ENCODE results near the gene SRCAP. TPM values are rescaled to one million over a fixed set of nuclear protein-coding genes. Genes with fewer than 3 reads are reported as not detected.

SRCAP gene
- total RNA-seq, 2 experiments from 2014 or later: 86.3 to 93.3 TPM

DNA sequence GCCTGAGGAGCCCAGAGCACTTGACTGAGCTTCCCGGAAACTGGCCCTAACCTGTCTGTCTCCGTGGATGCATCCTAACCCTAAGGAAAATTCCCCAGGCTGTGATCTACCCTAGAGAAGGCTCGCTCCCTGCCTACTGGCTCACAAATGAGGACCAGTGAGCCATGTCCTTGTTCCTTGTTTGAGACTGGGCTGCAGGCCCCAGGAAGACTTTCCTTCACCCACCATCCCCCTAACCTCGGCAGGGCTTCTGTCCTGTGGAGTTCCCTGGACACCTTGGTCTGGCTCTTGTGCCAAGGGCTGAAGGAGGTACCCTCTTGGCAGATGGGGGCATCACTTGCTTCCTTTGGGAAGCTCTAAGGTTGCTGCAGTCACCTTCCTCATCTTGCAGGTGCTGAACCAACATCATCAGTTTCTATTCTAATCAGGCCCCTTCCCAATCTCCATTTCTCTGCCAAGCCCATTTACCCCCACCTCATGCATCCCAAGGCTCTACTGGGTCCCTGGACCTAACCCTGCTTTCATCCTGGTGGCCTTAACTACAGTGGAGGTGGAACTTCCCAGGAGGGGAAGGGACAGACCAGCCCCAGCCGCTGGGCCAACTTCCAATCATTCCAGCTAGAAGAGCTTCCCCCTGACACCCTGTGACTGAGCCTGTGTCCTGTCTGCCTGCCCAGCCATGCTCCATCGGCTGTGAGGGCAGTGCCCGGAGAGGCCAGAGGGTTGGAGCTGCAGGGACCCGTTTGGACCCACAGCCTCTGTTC, 75.6 kb downstream of the SRCAP start:
- ATAC-seq: no peak
- DNase-seq: no peak
- H3K9me3 Mint-ChIP-seq (ENCODE audit: low read depth): no peaks in the 10 kb centered on the region
- H3K27me3 Mint-ChIP-seq: no peaks in the 10 kb centered on the region
- H3K36me3 Mint-ChIP-seq: peaks cover 14% of the 10 kb centered on the region
- CTCF ChIA-PET: interaction anchor here (0.9 to 2.1 kb wide), 5 partner anchors 11 to 168 kb away, joined by 3 to 7 read pairs (median 4); no protein-coding TSS in a partner anchor
- peaks cover 24% of the 10 kb centered on the region for H3K4me1 Mint-ChIP-seq
- H3K4me3 Mint-ChIP-seq: peak overlapping the region; percentile 84
- H3K27ac Mint-ChIP-seq: peak overlapping the region; percentile 89

DNA sequence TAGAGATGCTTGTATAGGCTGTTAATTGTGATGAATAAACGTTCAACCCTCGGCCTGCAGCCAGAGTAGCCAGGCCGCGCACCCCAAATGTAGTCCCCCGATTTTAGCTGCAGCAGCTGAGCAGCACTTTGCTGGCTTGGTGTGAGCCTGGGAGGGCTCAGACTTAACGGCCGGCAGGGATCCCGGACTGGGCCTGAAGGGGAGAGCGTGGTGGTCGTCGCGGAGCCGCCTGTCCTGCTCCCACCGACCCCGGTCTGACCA, 76.1 kb downstream of the SRCAP start:
- peaks cover 24% of the 10 kb centered on the region for H3K4me1 Mint-ChIP-seq
- no peak for ATAC-seq
- no peaks in the 10 kb centered on the region for H3K27me3 Mint-ChIP-seq
- no peak for DNase-seq
- H3K36me3 Mint-ChIP-seq: peaks cover 12% of the 10 kb centered on the region
- peak overlapping the region; percentile 84 for H3K4me3 Mint-ChIP-seq
- H3K9me3 Mint-ChIP-seq (ENCODE audit: low read depth): no peaks in the 10 kb centered on the region
- peak overlapping the region; percentile 89 for H3K27ac Mint-ChIP-seq
- CTCF ChIA-PET: interaction anchor here (0.9 to 2.1 kb wide), 5 partner anchors 11 to 167 kb away, joined by 3 to 7 read pairs (median 4); no protein-coding TSS in a partner anchor

DNA sequence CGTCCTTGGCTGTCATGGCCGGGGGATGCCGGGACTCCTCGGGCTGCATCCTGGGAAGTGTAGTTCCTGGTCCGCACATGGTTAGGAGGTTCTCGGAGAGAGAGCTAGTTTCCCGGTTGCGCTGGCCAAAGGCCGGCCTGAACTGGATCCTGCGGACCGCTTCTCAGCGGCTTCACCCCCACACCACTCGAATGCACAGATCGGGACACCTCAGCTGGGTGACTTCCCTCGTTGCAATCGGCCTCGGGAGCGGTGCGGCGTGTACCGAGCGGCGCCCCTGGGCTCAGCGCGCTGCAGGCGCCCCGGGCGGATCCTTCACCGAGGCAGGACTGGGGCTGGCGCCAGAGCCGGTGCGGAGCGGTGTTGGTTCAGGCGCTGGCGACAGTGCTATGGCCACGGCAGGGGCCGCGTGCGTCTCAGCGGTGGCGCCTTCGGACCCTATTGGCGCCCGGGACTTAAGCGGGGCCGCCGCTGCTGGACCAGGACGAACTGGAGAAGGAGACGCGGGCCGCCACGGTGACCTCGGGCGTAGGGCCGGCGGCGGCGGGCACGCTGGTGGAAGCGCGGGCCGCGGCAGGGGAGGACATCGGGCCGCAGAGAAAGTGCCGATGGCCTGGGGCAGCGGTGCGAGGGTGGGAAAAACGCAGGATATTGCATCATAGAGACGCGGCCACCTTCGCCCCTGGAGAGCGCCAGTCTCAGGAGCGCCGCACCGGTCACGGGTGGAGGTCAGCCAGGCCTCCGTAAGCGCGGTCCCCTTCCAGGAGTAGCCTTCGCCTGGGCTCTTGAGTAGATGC, 76.6 kb downstream of the SRCAP start:
- ATAC-seq (peak; percentile 81), DNase-seq (peak; percentile 78)
- Mint-ChIP-seq H3K27ac (peak overlapping the region; percentile 89), H3K4me3 (peak overlapping the region; percentile 84), H3K9me3 (ENCODE audit: low read depth) (no peaks in the 10 kb centered on the region), H3K27me3 (no peaks in the 10 kb centered on the region), H3K36me3 (peaks cover 9% of the 10 kb centered on the region), H3K4me1 (peaks cover 24% of the 10 kb centered on the region)
- CTCF ChIA-PET: interaction anchor here (0.7 to 2.1 kb wide), 6 partner anchors 10 to 167 kb away, joined by 3 to 7 read pairs (median 4); no protein-coding TSS in a partner anchor

DNA sequence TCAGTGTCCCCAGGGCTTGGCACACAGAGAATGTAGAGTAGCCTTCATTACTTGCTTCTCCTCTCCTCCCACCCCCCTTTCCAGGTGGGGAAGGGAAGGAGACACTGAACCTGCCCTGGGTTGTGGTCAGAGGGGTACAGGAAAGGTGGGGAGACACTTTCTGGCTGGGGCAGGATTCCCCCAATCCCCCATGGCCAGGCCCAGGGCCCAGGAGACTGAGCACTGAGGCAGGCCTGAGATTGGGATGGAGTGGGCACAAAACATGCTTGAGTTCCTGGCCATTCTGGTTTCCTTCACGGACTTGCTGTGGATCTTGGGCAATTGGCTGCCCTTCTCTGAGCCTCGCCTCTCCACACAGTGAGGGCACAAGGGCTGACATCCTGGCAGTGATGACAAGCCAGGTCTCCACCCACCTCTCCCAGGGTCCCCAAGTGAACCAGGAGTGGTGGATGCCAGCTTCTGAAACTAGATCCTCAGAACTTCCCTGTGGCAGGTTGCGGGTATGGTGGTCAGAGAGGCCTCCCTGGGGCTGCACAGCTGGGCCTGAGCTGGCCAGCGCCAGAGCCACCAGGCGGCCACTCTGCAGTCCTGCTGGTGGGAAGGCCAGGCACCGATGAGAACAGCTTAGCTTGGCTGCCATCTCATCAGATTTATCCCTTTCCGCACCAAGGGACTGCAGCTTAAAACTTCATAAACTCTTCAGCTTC, 78.8 kb downstream of the SRCAP start:
- H3K4me3 Mint-ChIP-seq: no peak overlapping the region
- no peaks in the 10 kb centered on the region for H3K27me3 Mint-ChIP-seq
- CTCF ChIA-PET: interaction anchor here (0.9 to 2.4 kb wide), 3 partner anchors 20 to 164 kb away, joined by 3 to 7 read pairs (median 4); no protein-coding TSS in a partner anchor
- peaks cover 20% of the 10 kb centered on the region for H3K4me1 Mint-ChIP-seq
- no peaks in the 10 kb centered on the region for H3K9me3 Mint-ChIP-seq (ENCODE audit: low read depth)
- DNase-seq: no peak
- H3K36me3 Mint-ChIP-seq: peaks cover under 1% of the 10 kb centered on the region
- H3K27ac Mint-ChIP-seq: no peak overlapping the region
- no peak for ATAC-seq

DNA sequence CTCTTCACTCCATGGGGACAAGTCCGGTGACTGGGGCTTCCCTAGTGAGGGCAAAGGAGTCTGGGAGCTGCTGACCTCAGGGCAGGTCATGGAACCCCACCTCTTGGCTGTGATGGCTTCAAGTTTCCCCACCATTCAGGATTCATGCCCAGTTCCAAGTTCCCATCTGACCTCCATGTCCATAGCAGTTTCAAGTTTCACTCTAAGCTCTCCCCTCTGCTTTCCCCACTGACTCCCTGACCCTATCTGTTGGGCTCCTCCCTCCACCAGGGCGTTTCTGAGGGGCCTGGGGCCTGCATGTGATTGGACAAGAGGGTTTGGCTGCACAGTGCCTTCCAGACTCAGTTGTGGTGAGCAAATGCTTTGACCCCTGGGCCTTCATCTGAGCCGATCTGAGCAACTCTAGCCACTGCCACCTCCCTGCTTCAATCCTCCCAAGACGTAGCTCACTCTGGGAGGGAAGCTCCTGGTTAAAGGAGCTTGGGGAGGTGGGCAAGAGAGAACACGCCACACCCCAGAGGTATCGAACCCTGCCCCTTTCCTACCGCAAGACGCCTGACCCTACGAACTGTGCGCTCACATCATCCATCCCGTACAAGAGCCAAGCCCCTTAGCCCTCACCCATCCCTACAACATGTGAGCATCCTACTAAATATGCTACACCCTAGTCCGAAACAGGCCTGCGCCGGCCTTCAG, 79.7 kb downstream of the SRCAP start:
- no peak overlapping the region for H3K4me3 Mint-ChIP-seq
- no peaks in the 10 kb centered on the region for H3K9me3 Mint-ChIP-seq (ENCODE audit: low read depth)
- CTCF ChIA-PET: interaction anchor here (1.0 to 2.4 kb wide), 2 partner anchors 34 to 163 kb away, joined by 3 to 7 read pairs; no protein-coding TSS in a partner anchor
- H3K36me3 Mint-ChIP-seq: no peaks in the 10 kb centered on the region
- H3K4me1 Mint-ChIP-seq: peaks cover 20% of the 10 kb centered on the region
- ATAC-seq (no peak), DNase-seq (no peak)
- H3K27me3 Mint-ChIP-seq: no peaks in the 10 kb centered on the region
- H3K27ac Mint-ChIP-seq: no peak overlapping the region

DNA sequence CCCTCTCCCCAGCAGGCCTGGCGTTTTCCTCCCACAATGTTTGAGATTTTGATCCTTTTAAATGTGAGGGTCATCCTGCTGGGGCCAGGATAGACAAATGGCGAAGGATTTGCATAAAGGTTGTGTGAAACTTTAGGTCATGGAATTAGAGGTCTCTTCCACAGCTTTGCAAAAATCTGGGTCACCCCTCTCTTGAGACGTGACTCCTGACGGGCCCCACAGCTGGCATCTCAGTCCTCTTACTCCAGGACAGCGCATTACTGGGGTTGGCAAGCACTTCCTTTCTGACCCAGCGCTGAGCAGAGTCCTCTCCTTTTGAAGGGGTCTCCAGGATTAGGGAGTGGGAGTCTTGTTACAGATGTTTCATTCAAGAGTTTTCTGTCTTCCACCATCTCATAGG, 80.6 kb downstream of the SRCAP start:
- CTCF ChIA-PET: no interaction called here
- Mint-ChIP-seq H3K9me3 (ENCODE audit: low read depth) (no peaks in the 10 kb centered on the region), H3K36me3 (no peaks in the 10 kb centered on the region), H3K27me3 (no peaks in the 10 kb centered on the region), H3K4me3 (no peak overlapping the region), H3K4me1 (peaks cover 18% of the 10 kb centered on the region), H3K27ac (no peak overlapping the region)
- ATAC-seq (no peak), DNase-seq (no peak)

DNA sequence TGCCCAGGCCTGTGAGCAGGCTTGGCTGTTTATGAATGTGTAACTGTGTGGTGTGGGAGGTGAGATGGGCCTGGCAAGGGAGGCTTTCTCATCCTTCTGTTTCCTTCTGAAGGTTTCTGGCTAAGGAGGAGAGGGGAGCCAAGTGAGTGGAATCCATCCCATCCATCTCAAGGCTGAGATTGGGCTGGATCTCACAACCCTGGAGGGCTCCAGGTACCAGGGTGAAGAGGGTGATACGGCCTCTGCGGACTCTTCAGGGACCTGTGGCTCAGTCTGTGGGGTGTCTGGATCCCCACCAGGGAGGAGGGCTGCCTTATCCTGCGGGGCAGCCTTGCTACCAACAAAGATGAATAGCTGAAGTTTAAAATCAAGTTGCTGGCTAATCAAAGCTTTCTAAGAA, 81.0 kb downstream of the SRCAP start:
- no peaks in the 10 kb centered on the region for H3K27me3 Mint-ChIP-seq
- no peak overlapping the region for H3K27ac Mint-ChIP-seq
- H3K4me3 Mint-ChIP-seq: no peak overlapping the region
- H3K36me3 Mint-ChIP-seq: no peaks in the 10 kb centered on the region
- CTCF ChIA-PET: interaction anchor here (0.6 to 1.4 kb wide), 2 partner anchors 26 to 588 kb away, joined by 3 read pairs; no protein-coding TSS in a partner anchor
- H3K4me1 Mint-ChIP-seq: peaks cover 13% of the 10 kb centered on the region
- no peak for DNase-seq
- no peaks in the 10 kb centered on the region for H3K9me3 Mint-ChIP-seq (ENCODE audit: low read depth)
- ATAC-seq: no peak

DNA sequence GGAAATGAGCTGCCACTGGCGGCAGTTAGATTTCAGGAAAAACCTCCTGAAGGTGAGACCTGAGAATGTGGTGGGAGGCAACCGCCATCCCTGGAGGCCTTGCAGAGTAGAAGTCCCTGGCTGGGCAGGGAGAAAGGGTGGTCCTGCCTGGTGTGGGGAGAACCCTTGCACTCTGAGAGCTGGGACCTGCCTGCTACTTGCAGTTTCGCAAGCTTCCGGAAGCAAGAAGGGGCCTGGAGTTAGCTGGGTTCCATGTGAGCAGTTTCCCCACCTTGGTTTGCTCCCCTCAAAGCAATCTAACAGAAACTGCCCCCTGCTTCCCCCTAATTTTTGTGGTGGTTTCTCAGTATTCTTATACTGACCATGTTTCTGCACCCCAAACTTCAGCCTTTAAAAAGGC, 81.6 kb downstream of the SRCAP start:
- DNase-seq: no peak
- CTCF ChIA-PET: interaction anchor here (0.6 to 1.4 kb wide), 2 partner anchors 26 to 587 kb away, joined by 3 read pairs; no protein-coding TSS in a partner anchor
- no peaks in the 10 kb centered on the region for H3K9me3 Mint-ChIP-seq (ENCODE audit: low read depth)
- ATAC-seq: no peak
- H3K36me3 Mint-ChIP-seq: no peaks in the 10 kb centered on the region
- peaks cover 1% of the 10 kb centered on the region for H3K27me3 Mint-ChIP-seq
- peaks cover 10% of the 10 kb centered on the region for H3K4me1 Mint-ChIP-seq
- no peak overlapping the region for H3K27ac Mint-ChIP-seq
- H3K4me3 Mint-ChIP-seq: no peak overlapping the region

DNA sequence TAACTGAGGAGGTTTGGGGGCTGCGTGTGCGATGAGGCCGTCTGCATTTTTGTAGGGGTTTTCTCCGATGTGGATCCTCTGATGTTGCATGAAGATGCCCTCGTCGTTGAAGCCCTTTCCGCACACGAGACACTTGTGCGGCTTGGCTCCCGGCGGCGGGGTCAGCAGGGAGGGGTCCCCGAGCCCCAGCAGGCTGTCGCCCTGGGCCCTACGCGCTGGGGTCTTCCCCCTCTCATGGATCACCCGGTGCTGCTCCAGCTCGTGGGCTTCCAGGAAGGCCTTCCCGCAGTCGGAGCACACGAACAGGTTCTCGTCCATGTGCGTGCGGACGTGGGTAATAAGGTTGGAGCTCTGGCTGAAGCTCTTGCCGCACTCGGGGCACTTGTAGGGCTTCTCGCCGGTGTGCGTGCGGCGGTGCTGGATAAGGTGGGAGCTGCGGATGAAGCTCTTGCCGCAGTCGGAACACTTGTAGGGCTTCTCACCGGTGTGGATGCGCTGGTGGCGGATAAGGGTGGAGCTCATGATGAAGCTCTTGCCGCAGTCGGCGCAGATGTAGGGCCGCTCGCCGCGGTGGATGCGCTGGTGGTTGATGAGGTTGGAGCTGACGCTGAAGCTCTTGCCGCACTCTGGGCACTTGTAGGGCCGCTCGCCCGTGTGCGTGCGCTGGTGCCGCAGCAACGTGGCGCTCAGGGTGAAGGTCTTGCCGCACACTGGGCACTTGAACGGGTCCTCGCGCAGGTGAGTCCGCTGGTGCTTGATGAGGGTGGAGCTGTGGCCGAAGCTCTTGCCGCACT, 83.7 kb downstream of the SRCAP start:
- peaks cover 15% of the 10 kb centered on the region for H3K27me3 Mint-ChIP-seq
- CTCF ChIA-PET: no interaction called here
- H3K4me1 Mint-ChIP-seq: peaks cover 5% of the 10 kb centered on the region
- no peak overlapping the region for H3K4me3 Mint-ChIP-seq
- H3K36me3 Mint-ChIP-seq: no peaks in the 10 kb centered on the region
- no peaks in the 10 kb centered on the region for H3K9me3 Mint-ChIP-seq (ENCODE audit: low read depth)
- H3K27ac Mint-ChIP-seq: no peak overlapping the region
- DNase-seq (no peak), ATAC-seq (no peak)

DNA sequence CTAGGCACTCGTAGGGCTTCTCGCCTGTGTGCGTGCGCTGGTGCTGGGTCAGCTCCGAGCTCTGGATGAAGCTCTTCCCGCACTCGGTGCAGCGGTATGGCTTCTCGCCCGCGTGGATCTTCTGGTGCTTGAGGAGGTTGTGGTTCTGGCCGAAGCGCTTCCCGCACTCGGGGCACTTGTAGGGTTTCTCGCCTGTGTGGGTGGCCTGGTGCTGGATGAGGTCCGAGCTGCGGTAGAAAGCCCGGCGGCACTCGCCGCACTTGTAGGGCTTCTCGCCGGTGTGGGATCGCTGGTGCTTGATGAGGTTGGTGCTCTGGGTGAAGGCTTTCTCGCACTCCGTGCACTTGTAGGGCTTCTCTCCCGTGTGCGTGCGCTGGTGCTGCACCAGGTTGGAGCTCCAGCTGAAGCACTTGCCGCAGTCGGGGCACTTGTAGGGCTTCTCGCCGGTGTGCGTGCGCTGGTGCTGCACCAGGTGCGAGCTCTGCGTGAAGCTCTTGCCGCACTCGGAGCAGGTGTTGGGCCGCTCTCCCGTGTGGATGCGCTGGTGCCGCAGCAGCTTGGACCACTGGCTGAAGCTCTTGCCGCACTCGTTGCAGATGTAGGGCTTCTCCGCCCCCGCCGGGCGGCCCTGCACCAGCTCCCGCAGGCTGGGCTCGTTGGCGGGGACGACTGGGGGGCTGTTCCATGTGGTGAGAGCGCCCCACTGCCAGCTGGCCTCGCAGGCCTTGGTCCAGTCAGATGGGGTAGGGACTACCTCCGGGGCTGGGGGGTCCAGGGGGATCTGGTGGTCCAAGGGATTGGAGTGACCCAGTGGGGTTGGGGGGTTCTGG, 84.5 kb downstream of the SRCAP start:
- DNase-seq (no peak), ATAC-seq (no peak)
- CTCF ChIA-PET: no interaction called here
- H3K4me3 Mint-ChIP-seq: no peak overlapping the region
- peaks cover 22% of the 10 kb centered on the region for H3K27me3 Mint-ChIP-seq
- H3K36me3 Mint-ChIP-seq: no peaks in the 10 kb centered on the region
- no peak overlapping the region for H3K27ac Mint-ChIP-seq
- H3K4me1 Mint-ChIP-seq: peaks cover 5% of the 10 kb centered on the region
- no peaks in the 10 kb centered on the region for H3K9me3 Mint-ChIP-seq (ENCODE audit: low read depth)

DNA sequence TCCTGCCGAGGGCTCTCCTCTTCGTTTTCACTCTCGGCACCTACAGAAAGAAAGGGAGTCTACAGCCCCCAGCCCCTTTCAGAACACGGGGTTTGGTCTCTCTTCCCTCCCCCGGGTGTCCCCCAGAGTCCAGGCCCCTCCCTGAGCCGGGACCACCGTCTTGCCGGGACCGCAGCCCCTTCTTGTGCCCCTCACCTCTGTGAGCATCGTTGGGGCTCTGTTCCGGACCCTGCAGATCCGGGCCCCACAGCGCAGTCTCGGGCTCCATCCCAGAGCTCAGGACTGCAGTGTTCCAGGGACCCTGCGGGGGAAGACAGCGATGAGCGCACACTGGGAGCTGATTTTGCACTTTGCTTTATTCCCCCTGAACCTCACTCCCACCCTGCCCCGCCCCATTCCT, 85.2 kb downstream of the SRCAP start:
- DNase-seq: no peak
- CTCF ChIA-PET: no interaction called here
- H3K4me1 Mint-ChIP-seq: peaks cover 5% of the 10 kb centered on the region

More for the DNA sequence above, 85.2 kb downstream of the SRCAP start:
- no peak overlapping the region for H3K27ac Mint-ChIP-seq
- H3K36me3 Mint-ChIP-seq: no peaks in the 10 kb centered on the region
- ATAC-seq: no peak
- H3K4me3 Mint-ChIP-seq: no peak overlapping the region
- H3K27me3 Mint-ChIP-seq: peaks cover 22% of the 10 kb centered on the region
- H3K9me3 Mint-ChIP-seq (ENCODE audit: low read depth): no peaks in the 10 kb centered on the region
